GM21526 (cell line): Measurements from ENCODE around the gene PDX1.

Experiments
- ATAC-seq: cut with Tn5 transposase; IDR thresholded peaks from one replicate; pipeline ENCODE4 v1.9.1; 2021; ENCODE audit warnings: moderate library complexity; ENCODE audit not compliant: unreplicated experiment, low FRiP score

PDX1 gene

GRCh38 chr13:27921961-27922882 lies 2.4 kb downstream of the PDX1 start:
- no peak for ATAC-seq

DNA sequence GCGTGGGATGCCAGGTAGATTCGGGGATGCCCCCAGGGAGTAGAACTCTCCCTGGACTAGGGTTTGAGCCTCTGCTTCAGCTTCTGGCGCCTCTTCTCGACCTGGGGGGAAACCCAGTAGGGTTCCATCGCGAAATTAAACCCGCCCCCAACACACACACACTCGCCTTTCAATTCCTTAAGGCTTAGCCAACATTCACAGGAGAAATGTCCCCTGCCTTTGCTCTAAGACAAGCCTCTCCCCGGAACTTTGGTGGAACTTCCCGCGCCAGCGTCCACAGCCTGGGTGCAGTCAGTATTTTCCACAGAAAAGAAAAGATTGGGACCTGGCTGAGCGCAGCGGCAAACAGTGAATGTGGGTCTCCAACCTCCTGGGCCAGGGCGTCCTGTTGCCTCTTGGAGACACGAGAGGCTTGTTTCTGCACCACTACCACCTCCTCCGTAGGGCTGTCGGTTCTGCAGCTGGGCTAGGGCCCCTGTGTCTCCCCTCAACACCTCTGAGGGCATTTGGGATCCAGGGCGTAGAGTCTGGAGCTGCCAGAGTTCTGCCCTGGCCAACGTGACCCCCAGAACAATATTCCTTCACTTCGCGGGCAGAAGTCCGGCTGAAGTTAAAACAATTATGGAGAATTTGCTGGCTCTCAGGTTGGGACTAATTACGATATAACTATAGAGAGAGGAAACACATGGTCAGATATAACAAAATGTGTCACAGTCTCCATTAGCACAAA lies 3.2 kb downstream of the PDX1 start:
- no peak for ATAC-seq

GRCh38 chr13:27923794-27924528 lies 4.2 kb downstream of the PDX1 start:
- ATAC-seq, result no peak

- no peak for ATAC-seq
Observed at GRCh38 chr13:27924529-27925141, 4.8 kb downstream of the PDX1 start.

DNA sequence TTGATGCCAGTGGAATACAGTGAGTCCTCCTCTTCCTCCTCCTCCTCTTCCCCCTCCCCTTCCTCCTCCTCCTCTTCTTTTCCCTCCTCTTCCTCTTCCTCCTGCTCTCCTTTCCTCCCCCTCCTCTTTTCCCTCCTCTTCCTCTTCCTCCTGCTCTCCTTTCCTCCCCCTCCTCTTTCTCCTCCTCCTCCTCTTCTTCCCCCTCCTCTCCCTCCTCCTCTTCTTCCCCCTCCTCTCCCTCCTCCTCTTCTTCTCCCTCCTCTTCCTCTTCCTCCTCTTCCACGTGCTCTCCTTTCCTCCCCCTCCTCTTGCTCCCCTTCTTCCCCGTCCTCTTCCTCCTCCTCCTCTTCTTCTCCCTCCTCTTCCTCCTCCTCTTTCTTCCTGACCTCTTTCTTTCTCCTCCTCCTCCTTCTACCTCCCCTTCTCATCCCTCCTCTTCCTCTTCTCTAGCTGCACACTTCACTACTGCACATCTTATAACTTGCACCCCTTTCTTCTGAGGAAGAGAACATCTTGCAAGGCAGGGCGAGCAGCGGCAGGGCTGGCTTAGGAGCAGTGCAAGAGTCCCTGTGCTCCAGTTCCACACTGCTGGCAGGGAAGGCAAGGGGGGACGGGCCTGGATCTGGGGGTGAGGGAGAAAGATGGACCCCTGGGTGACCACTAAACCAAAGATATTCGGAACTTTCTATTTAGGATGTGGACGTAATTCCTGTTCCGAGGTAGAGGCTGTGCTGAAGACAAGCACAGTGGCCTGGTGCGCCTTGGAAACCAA lies 5.6 kb downstream of the PDX1 start:
- ATAC-seq, result no peak

- ATAC-seq, result no peak
Observed at GRCh38 chr13:27926644-27927434, 7.0 kb downstream of the PDX1 start.

GRCh38 chr13:27927444-27928352 lies 7.9 kb downstream of the PDX1 start:
- ATAC-seq, result no peak

DNA sequence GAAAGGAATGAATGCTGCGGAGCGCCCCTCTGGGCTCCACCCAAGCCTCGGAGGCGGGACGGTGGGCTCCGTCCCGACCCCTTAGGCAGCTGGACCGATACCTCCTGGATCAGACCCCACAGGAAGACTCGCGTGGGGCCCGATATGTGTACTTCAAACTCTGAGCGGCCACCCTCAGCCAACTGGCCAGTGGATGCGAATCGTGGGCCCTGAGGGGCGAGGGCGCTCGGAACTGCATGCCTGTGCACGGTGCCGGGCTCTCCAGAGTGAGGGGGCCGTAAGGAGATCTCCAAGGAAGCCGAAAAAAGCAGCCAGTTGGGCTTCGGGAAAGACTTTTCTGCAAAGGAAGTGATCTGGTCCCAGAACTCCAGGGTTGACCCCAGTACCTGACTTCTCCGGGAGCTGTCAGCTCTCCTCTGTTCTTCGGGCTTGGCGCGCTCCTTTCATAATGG lies 8.6 kb downstream of the PDX1 start:
- ATAC-seq, result no peak

GRCh38 chr13:27928805-27929753 lies 9.3 kb downstream of the PDX1 start:
- ATAC-seq, result no peak

GRCh38 chr13:27929868-27930267 lies 10.1 kb downstream of the PDX1 start:
- no peak for ATAC-seq

- ATAC-seq, result no peak
Observed at GRCh38 chr13:27933118-27933517, 13.3 kb downstream of the PDX1 start.

- no peak for ATAC-seq
Observed at GRCh38 chr13:27933580-27934328, 14.0 kb downstream of the PDX1 start.

DNA sequence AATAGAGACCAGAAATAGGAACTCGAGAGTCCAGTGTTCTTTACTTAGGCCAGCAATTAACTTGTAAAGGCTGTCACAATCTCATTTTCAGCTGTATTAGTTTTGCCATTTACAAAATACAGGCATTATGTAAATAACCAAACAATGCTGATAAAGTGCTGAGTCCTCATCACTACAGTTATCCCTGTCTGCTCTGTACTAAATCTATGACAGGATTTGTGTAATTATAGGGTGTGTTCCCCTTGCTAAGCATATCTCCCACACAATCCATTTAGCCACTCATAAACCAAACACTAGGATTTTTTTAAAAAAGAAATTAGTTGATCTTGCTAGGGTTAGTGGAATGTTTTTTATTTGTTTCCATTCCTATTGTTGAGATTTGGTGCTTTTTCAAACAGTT lies 23.2 kb downstream of the PDX1 start:
- no peak for ATAC-seq

- ATAC-seq, result no peak
Observed at GRCh38 chr13:27952876-27953675, 33.3 kb downstream of the PDX1 start.

- peak; percentile 84 for ATAC-seq
Observed at GRCh38 chr13:27953676-27954405, 34.0 kb downstream of the PDX1 start.
